A673 (cell line): ENCODE measurements around the gene TPI1. TPM values are rescaled to one million over a fixed set of nuclear protein-coding genes. Genes with fewer than 3 reads are reported as not detected.
A peak's percentile ranks its signal among the peaks of the same experiment; 100 is the strongest.

Experiments used
- BruUV-seq: library from RNA; stranded (reverse); fragments of 400-500 nt; replicated peaks from 2 replicates; lab custom pipeline; 2021; lab: Mats Ljungman, UMichigan
- CTCF ChIA-PET: fragments of 300-600 bp; sonication (Branson Sonifier 250); formaldehyde crosslinking; loops from one replicate; lab custom pipeline; 2022; ENCODE audit warnings: antibody characterized with exemption; lab: Charles Lee
- POLR2A ChIA-PET: fragments of 300-600 bp; sonication (Branson Sonifier 250); formaldehyde crosslinking; loops from one replicate; lab custom pipeline; 2022; ENCODE audit warnings: antibody characterized with exemption; ENCODE audit not compliant: low non-redundant PET; lab: Charles Lee
- DNase-seq: peaks from one replicate; pipeline ENCODE4 v3.0.0-alpha.2; 2015; ENCODE audit warnings: low spot score
- H3K27ac ChIP-seq: fragments of 200-600 bp; sonication (generic); 2 replicates; pipeline ENCODE4 v1.5.1; 2016; ENCODE audit warnings: mixed run types, low read depth, mild to moderate bottlenecking, mixed read lengths, antibody characterized with exemption, low read length; ENCODE audit not compliant: poor library complexity, severe bottlenecking
- H3K27me3 ChIP-seq: fragments of 200-600 bp; sonication (generic); replicated peaks from 2 replicates; pipeline ENCODE4 v1.6.1; 2017; ENCODE audit warnings: mixed run types, low read depth, mild to moderate bottlenecking, mixed read lengths, antibody characterized with exemption, low read length; ENCODE audit not compliant: insufficient read depth, poor library complexity
- H3K36me3 ChIP-seq: fragments of 200-600 bp; sonication (generic); 2 replicates; pipeline ENCODE4 v1.6.1; 2016; ENCODE audit warnings: mixed run types, mild to moderate bottlenecking, mixed read lengths, antibody characterized with exemption, low read length; ENCODE audit not compliant: insufficient read depth, poor library complexity, severe bottlenecking
- H3K4me1 ChIP-seq: fragments of 200-600 bp; sonication (generic); 2 replicates; pipeline ENCODE4 v1.6.1; 2017; ENCODE audit warnings: mixed run types, mild to moderate bottlenecking, mixed read lengths, antibody characterized with exemption, low read length; ENCODE audit not compliant: insufficient read depth, poor library complexity, severe bottlenecking
- H3K4me3 ChIP-seq: fragments of 200-600 bp; sonication (generic); 2 replicates; pipeline ENCODE4 v1.5.1; 2016; ENCODE audit warnings: low read depth, mixed run types, mild to moderate bottlenecking, mixed read lengths, low read length; ENCODE audit not compliant: poor library complexity, severe bottlenecking
- H3K9me3 ChIP-seq: fragments of 200-600 bp; sonication (generic); 2 replicates; pipeline ENCODE4 v1.6.1; 2016; ENCODE audit warnings: mixed run types, low read depth, mild to moderate bottlenecking, mixed read lengths, antibody characterized with exemption, low read length; ENCODE audit not compliant: poor library complexity, severe bottlenecking
- CTCF ChIP-seq: fragments of 300-800, 200-600 bp; sonication (generic); conservative IDR thresholded peaks from 2 replicates; pipeline ENCODE4 v1.5.1; 2017; ENCODE audit warnings: low read depth, mild to moderate bottlenecking, antibody characterized with exemption, low read length, moderate library complexity, mixed read lengths
- EZH2 ChIP-seq: fragments of 200-600 bp; sonication (generic); IDR thresholded peaks from 2 replicates; pipeline ENCODE4 v1.6.1; 2017; ENCODE audit warnings: borderline replicate concordance, low read depth, mild to moderate bottlenecking, mixed read lengths, antibody characterized with exemption, low read length; ENCODE audit not compliant: poor library complexity, severe bottlenecking
- intact Hi-C: fragments of 100-400 bp; cut with micrococcal nuclease; formaldehyde crosslinking; loops from one replicate; pipeline ENCODE4 v1.10.0; 2022; ENCODE audit not compliant: unreplicated experiment
- total RNA-seq: library from RNA; stranded (reverse); gene quantifications from 2 replicates; pipeline ENCODE4 v1.2.3, GENCODE V29; 2021

Gene TPI1
- total RNA-seq, 1 experiment from 2014 or later, result 1,277 TPM

GRCh38 chr12:6842075-6842474 lies 25.3 kb upstream of the TPI1 start:
- ChIA-PET POLR2A (interaction anchor here (0.9 kb wide), 1 partner anchor 10 kb away, joined by 5 read pairs; the partner anchor contains the start of gene USP5), CTCF (no interaction called here)
- TF ChIP-seq CTCF, result no peak
- no peak for TF ChIP-seq EZH2
- H3K9me3 ChIP-seq, result no peaks in the 10 kb centered on the region
- H3K27me3 ChIP-seq, result no peaks in the 10 kb centered on the region
- H3K4me1 ChIP-seq, result no peaks in the 10 kb centered on the region
- DNase-seq, result no peak
- intact Hi-C loops, result no loop called here
- peaks cover 51% of the 10 kb centered on the region for H3K36me3 ChIP-seq
- no peak overlapping the region for H3K27ac ChIP-seq
- no TSS peak for BruUV-seq
- H3K4me3 ChIP-seq, result no peak overlapping the region

GRCh38 chr12:6843118-6843902 lies 24.0 kb upstream of the TPI1 start:
- DNase-seq, result peak; percentile 56
- intact Hi-C loops, result no loop called here
- Histone ChIP-seq H3K4me3 (no peak overlapping the region), H3K36me3 (peaks cover 50% of the 10 kb centered on the region), H3K4me1 (no peaks in the 10 kb centered on the region), H3K9me3 (no peaks in the 10 kb centered on the region), H3K27ac (no peak overlapping the region), H3K27me3 (no peaks in the 10 kb centered on the region)
- TF ChIP-seq EZH2, result no peak
- TF ChIP-seq CTCF, result no peak; the same call in 1 of the 2 replicates
- ChIA-PET CTCF (interaction anchor here (0.8 kb wide), 1 partner anchor 90 kb away, joined by 5 read pairs; the partner anchor contains the start of gene MLF2), POLR2A (interaction anchor here (1.0 to 1.1 kb wide), 2 partner anchors 9 kb away, joined by 3 read pairs; partner anchors contain the start of gene USP5)
- BruUV-seq, result no TSS peak

GRCh38 chr12:6845395-6845794 lies 21.9 kb upstream of the TPI1 start:
- Histone ChIP-seq H3K9me3 (no peaks in the 10 kb centered on the region), H3K36me3 (peaks cover 59% of the 10 kb centered on the region), H3K27me3 (no peaks in the 10 kb centered on the region), H3K27ac (no peak overlapping the region), H3K4me1 (peaks cover 12% of the 10 kb centered on the region), H3K4me3 (no peak overlapping the region)
- no TSS peak for BruUV-seq
- no peak for TF ChIP-seq CTCF
- no peak for TF ChIP-seq EZH2
- DNase-seq, result no peak
- CTCF ChIA-PET, result no interaction called here
- intact Hi-C loops, result no loop called here
- POLR2A ChIA-PET, result no interaction called here
